ENCODE measurements around the gene PAQR7.

DNA sequence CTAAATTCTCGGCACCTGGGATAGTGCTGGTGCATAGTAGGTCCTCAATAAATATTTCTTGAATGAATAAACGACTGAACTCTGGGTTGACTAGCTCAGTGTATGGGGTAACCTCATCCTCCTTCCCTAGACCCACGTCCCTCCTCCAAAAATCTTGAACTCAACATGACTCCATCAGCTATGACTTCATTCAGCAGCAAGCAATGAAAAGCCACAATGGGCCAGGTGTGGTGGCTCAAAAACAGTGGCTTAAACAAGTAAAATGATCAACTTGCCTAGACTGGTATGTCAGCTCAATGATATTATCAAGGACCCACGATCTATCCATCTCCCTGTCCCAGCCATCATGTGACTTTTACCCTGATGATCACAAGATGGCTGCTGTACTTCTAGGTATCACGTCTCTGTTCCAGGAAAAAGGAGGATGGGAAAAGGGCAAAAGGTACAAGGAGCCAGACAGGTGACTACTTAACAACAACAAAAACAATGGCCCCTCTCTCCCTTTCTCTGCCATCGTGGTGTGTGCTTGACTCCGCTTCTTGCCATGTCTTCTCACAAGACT is 13.0 kb upstream of the PAQR7 start:
- TF ChIP-seq, protein P1, sequence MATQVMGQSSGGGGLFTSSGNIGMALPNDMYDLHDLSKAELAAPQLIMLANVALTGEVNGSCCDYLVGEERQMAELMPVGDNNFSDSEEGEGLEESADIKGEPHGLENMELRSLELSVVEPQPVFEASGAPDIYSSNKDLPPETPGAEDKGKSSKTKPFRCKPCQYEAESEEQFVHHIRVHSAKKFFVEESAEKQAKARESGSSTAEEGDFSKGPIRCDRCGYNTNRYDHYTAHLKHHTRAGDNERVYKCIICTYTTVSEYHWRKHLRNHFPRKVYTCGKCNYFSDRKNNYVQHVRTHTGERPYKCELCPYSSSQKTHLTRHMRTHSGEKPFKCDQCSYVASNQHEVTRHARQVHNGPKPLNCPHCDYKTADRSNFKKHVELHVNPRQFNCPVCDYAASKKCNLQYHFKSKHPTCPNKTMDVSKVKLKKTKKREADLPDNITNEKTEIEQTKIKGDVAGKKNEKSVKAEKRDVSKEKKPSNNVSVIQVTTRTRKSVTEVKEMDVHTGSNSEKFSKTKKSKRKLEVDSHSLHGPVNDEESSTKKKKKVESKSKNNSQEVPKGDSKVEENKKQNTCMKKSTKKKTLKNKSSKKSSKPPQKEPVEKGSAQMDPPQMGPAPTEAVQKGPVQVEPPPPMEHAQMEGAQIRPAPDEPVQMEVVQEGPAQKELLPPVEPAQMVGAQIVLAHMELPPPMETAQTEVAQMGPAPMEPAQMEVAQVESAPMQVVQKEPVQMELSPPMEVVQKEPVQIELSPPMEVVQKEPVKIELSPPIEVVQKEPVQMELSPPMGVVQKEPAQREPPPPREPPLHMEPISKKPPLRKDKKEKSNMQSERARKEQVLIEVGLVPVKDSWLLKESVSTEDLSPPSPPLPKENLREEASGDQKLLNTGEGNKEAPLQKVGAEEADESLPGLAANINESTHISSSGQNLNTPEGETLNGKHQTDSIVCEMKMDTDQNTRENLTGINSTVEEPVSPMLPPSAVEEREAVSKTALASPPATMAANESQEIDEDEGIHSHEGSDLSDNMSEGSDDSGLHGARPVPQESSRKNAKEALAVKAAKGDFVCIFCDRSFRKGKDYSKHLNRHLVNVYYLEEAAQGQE (IDR thresholded peaks at IDR 0.05; ENCODE audit: borderline replicate concordance), result no peak
- TF ChIP-seq CTCF (IDR thresholded peaks at IDR 0.05; ENCODE audit: poor library complexity, severe bottlenecking) (no peak), EZH2 (IDR thresholded peaks at IDR 0.05; ENCODE audit: borderline replicate concordance, insufficient read depth, low read length, poor library complexity, severe bottlenecking) (no peak)
